NAMALWA (cell line): Measurements from ENCODE around the gene PTGER1.
"Not testable (repeated sequence)": the region's sequence is repeated elsewhere in the genome, so short reads cannot be mapped to it uniquely, and the experiment has no call there.

Experiments used
- DNase-seq: peaks from one replicate; pipeline ENCODE4 v3.0.0-alpha.2; 2015; ENCODE audit warnings: low spot score

PTGER1 gene, protein sequence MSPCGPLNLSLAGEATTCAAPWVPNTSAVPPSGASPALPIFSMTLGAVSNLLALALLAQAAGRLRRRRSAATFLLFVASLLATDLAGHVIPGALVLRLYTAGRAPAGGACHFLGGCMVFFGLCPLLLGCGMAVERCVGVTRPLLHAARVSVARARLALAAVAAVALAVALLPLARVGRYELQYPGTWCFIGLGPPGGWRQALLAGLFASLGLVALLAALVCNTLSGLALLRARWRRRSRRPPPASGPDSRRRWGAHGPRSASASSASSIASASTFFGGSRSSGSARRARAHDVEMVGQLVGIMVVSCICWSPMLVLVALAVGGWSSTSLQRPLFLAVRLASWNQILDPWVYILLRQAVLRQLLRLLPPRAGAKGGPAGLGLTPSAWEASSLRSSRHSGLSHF

DNA sequence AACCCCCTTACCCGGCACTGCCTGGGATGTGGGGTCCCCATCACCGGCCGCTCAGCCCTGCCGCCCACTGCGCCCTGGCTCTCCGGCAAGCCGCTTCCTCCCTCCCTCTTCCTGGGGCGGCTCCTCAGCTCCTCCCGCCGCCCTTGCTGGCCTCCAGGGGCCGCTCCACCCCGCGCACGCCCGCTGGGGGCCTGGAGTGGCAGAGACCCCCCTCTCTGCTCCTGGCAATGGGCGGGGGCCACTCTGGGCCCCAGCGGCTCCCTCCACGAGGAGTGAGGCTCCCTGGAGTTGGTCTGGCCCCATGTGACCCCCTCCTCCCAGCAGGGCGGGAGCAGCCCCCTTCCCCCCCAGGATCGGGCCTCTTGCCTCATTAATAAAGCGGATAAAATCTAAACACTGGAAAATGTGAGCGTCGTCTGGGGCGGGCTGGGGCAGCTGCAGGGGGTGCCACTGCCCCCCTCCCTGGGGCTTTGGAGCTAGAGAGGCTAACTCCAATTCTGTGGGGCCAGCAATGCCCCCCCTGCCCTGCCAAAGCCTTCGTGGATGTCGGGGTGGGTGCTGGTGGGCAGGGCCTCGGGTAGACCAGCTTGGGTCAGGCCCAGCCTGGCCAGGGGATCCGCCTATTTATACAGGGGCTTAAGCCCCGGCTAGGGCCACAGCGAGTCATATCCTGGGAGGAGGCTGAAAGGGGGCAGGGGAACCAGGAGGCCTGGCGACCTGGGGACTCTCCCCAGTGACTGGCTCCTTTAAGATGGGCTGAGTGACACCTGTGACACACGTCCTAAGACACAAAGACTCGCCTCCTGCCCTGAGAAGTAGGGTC, at the start of gene PTGER1:
Gene PTGER1, minus strand, starts transcription at position 104 of the 823 bp plus-strand sequence. CDS start 1,034 bp downstream, outside the sequence.
- no peak for DNase-seq

DNA sequence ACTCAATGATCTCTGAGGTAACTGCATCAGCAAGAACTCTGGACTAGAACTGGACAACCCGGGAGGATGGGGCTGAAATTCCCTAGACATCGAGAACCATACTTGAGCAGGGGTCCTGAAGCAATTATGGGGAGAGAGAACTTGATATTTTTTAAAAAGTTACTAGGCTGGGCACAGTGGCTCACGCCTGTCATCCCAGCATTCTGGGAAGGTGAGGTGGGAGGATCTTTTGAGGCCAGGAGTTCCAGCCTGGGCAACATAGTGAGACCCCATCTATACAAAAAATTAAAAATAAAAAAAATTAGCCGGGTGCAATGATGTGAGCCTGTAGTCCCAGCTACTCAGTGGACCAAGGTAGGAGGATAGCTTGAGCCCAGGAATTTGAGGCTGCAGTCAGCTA, 45.4 kb upstream of the PTGER1 start:
- DNase-seq: no peak

DNA sequence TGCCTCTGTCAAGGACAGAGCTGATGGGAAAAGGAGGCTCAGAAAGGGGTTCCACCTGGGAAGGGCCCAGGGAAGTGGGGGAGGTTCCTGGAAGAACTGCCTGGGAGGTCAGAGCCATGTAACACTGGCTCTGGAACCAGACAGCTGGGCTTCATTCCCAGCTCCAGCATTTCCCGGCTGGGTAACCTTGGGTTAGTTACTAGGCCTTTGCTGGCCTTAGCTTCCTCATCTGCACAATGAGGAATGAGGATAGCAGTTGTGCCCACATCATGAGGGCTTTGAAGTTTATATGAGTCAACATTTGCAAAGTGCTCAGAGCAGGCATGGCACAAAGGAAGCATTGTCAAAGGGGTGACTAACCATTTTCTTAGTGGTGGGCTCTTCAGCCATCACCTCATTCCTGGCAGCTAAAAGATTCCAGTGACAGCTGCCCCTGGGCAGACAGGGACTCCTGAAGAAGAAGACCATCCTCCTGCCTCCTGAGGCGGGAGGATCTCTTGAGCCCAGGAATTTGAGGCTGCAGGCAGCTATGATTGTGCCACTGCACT, 44.8 kb upstream of the PTGER1 start:
- DNase-seq: no peak

DNA sequence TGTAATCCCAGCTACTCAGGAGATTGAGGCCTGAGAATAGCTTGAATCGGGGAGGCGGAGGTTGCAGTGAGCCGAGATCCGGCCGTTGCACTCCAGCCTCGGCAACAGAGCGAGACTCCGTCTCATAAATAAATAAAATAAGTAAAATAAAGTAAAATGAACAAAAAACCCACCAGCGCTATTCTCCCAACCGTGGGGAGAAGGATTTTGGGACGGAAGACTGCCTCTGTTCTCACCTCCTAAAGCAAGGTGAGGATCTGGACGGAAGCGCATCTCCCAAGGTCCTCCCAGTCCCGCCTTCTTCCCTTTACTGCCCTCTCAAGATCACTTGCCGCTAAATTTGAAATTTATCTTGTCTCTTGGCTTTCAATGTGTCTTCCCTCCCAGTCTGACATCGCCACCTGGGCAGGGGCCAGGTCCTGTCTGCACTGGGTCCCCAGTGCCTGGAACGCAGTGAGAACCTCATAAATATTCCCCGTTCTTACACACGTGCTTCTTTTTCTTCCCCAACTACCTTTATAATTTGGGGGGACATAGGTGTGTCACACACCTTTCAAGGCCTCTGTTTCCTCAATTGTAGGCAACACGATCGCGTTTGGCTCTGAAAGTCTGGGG, 44.2 kb upstream of the PTGER1 start:
- DNase-seq: no peak

DNA sequence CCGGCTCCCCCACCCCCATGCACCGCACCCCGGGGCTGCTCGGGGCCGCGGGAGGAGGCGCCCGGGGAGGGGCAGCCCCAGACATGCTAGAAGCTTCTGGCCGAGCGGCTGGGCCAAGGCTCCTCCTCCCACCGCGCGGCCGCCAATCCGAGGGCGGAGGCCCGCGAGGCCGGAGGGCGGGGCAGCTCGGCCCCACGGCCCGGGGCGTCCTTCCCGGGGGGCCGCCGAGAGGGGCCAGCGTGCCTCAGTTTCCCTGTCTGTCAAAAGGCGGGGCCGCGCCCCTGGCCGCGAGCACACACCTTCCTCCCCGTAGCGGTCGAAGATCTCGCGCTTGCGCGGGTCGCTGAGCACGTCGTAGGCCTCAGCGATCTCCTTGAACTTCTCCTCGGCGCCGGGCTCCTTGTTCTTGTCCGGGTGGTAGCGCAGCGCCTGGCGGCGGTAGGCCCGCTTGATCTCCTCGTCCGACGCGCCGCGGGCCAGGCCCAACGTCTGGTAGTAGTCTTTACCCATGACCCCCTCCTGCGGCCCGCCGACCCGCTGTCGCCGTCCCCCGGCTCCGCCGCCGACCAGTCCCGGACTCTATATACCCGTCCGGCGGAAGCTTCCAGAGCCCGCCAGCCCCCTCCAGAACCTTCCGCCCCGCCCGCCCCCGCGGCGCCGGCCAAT, 42.8 kb upstream of the PTGER1 start, which contains the start of gene DNAJB1:
Gene DNAJB1, minus strand, starts transcription at position 558 of the 666 bp plus-strand sequence. Its CDS starts 48 bp downstream, at position 510.
- no peak for DNase-seq

DNA sequence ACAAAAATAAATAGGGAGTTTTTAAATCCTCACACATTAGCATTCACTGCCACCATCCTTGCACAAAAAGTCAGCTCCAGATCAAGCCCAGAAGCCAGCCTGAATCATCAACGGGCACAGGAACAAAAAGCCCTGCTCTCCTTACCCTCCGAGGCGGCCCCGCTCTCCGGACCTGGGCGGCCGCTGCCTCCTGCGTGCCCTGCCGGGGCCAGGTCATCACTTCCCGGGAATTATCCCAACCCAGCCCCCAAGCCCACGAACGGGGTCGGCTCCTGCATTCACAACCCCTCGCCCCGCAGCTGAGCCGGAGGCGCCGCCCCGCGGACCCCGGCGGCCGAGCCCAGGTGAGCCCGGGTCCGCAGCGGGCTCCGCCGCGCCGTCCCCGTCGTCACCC, 42.3 kb upstream of the PTGER1 start:
- no peak for DNase-seq

DNA sequence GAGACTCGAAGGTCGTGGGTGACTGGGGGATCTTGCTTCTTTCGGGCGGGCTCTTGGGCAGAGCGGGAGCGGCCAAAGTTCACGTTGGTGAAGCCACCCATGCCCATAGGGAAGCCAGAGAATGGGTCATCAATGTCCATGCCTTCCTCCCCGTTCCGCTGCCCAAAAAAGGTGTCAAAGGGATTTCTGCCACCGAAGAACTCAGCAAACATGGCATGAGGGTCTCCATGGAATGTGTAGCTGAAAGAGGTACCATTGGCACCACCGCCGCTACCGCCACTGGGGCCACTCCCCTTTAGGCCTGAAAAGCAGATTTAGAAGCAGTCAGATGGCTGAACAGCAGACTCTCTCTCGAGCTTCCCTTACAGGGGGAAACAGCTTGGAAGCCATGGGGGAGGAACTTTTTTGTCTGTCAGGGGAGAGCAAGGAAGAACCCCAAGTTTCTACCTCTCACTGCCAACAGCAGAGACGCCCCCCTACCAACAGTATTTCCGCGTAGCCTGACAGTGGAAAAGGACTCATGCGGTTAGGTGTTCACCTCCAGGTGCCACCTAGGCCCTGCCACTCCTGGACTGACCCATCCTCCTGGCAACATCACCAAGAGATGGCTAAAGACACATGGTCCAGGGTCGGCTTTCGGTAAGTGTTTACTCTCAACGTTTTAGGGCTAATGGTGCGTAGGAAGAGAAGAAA, 41.7 kb upstream of the PTGER1 start:
- no peak for DNase-seq

DNA sequence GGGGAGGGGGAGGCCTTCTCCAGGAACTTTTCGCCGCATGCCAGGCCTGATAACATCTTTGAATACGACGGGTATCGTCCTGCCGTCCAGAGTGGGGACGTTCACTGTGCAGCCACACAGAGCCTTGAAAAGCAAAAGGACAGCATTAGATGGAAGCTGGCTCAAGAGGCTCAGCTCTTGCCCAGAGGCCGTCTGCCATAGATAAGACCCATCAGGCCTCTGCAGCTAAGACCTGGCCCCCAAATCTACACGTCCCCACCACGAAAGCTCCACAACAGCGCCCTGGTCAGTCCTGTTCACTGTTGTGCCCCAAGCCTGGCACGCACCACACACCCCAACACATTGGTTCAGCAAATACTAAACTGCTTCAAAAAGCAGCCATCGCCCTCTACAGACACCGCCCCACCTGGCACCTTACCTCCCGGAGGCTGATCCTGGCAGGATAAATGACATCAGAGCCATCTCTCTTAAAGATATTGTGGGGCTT, 40.9 kb upstream of the PTGER1 start:
- DNase-seq: no peak

DNA sequence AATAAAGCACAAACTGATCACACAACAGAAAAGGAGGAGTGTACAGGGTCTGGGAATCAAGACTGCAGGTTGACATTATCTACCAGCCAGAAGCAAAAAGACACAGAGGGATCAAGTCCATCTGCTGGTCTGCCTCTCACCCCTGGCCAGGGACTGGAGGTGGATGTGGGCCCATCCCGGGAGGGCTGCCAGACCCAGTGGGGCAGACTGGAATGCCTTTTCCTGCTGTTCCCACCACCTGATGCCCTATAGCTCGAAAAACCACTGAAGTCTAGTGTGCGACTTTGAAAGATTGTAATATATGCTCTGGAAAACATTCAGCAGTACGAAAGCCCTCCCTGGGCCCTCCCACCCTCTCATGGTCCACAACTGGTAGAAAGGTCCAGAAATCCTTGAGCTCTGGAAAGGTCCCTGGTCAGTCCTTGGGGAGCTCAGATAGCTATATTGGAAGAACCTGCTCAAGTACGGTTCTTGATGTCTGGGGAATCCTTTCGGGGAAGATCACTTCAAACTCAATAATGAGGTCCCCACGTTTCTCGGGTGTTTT, 40.4 kb upstream of the PTGER1 start:
- no peak for DNase-seq

DNA sequence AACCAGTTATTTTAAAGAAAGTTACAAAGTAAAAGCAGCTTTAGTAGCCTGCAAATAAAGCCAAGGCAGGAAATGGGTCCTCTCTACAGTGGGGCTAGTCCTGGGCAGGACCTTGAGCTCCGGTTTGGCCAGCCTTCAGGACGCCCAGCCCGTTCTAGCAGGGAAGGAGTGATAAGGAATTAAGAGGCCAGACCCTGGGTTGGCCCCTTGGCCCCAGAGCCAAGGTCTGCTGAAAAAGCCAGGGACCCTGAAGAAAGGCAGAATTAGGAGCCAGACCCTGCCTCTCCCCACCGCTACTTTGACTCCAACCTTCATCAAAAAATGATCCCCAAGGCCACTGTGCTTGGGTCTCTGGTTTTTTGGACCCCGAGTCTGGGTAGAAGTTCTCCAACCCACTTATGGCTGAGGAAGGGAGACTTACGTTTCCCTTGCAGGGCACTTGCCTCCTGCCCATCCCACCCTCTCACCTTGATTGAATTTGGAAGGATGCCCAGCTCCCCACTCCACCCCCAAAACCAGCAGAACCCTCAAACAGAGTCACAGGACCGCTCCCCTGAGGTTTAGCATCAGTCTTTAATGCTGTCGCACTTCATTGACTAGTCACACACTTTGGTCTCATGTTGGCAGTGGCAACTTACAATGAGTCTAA, 39.2 kb upstream of the PTGER1 start:
- no peak for DNase-seq

DNA sequence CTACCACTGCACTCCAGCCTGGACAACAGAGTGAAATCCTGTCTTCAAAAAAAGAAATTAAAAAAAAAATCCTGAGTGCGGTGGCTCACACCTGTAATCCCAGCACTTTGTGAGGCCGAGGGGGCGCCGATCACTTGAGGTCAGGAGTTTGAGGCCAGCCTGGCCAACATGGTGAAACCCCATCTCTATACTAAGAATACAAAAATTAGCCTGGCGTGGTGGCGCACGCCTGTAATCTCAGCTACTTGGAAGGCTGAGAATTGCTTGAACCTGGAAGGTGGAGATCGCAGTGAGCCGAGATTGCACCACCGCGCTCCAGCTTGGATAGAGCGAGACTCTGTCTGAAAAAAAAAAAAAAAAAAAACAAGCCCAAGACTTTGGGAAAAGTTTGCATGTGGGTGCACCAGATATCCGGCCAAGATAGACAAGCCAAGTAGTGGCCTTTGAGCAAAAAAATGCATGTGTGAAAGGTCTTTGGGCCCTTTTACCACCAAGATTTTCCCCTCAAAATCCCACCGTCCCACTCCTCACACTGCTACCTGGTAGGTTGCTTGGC, 37.3 kb upstream of the PTGER1 start:
- DNase-seq: no peak

DNA sequence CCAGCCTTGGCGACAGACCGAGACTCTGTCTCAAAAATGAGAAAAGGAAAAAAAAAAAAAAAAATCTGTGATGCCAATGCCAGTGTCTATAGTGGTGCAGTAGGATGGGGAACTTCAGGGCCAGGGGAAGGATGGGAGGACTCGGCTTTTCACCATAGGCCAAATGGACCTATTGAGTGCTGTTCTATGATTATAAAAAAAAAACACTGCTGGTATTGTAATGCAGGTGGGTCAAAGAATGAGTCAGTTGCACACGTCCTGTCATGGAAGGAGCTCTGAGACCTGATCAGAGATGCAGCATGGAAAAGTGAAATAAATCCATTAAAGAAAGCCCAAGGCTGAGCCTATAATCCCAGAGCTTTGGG, 36.1 kb upstream of the PTGER1 start:
- DNase-seq: no peak

DNA sequence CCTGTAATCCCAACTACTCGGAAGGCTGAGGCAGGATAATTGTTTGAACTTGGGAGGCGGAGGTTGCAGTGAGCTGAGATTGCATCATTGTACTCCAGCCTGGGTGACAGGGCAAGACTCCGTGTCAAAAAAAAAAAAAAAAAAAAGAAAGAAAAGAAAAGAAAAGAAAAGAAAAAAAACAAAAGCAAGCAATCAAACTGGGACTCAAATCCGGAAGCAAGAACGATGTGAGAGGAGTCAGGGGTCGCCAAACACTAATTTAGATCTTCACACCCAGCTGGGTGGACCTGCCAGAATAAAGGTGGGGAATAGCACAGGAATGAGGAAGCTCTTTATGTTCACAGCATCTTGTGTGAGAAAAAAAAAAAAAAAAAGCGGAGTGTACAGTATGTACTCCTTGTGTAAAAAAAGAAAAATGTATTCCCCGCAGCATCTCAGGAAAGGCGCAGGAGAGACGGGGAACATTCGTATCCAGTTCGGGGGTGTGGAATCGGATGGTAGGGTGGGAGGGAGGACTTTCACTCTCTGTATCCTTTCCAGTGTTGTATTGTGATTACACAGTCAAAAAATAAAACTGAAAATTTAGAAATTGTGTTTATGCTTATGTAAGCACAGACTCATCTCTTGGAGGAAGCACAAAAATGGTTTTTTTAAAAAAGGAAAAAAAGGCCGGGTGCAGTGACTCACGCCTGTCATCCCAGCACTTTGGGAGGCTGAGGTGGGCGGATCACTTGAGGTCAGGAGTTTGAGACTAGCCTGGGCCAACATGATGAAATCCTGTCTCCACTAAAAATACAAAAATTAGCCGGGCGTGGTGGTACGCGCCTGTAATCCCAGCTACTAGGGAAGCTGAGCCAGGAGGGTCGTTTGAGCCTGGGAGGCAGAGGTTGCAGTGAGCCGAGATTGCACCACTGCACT, 35.4 kb upstream of the PTGER1 start:
- no peak for DNase-seq

DNA sequence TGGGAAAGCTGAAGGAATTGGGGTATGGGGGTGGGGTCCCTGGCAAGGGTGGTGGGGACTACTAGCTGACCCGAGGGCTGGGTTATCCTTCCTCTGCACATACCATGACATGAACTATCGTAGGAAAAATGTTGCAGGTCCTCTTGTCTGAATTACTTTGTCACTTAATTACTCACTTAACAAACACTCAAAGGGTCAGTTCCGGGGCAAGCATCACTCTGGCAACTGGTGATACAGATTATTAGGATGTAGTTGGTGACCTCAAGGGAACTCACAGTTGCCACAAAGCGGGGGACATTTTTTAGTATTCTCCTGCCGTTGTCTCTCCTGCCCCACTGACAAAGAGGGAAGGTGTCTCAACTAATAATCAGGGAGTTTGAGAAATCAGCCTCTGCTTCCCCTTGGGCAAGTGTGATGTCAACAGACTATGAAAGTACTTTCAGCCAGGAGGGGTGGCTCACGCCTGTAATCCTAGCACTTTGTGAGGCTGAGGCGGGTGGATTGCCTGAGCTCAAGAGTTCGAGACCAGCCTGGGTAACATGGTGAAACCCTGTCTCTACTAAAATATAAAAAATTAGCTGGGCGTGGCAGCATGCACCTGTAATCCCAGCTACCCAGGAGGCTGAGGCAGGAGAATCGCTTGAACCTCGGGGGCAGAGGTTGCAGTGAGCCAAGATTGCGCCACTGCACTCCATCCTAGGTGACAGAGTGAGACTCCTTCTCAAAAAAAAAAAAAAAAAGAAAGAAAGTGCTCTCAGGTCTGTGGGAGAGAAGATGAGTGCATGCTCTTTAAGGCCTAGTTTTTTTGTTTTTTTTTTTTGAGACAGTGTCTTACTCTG, 32.8 kb upstream of the PTGER1 start:
- DNase-seq: no peak

DNA sequence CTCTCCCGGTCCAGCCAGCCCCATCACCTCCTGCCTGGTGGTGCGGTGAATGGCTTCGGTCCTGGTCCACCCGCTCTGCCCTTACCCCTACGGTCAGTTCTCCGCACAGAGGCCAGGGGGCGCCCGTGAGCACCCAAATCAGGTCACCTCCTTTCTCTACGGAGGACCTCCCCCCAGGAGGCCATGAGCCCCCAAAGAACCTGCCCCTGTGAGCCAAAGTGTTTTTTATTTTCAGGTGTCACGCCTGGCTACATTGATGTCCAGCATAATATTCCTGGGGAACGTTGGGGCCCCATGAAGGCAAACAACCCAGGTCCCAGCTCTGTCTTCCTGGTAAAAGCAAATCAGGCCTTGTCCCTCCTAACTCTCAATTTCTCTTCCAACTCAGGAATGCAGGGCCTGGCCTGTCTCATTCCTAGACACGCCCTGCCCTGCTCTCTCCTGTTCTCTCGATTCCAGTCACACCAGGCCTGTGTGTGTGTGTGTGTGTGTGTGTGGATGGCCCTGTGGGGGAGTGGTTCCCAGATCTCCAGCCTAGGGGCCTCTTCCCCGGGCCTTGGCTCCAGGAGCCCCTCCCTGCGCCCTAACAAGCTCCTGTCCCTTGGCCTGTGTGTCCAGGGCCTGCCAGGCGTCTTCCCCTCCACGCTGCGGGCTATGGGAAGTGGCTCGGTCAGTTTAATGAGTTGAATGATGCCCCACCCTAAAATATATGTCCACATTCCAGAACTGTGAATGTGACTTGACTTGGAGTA, 30.5 kb upstream of the PTGER1 start:
- peak; percentile 81 for DNase-seq

DNA sequence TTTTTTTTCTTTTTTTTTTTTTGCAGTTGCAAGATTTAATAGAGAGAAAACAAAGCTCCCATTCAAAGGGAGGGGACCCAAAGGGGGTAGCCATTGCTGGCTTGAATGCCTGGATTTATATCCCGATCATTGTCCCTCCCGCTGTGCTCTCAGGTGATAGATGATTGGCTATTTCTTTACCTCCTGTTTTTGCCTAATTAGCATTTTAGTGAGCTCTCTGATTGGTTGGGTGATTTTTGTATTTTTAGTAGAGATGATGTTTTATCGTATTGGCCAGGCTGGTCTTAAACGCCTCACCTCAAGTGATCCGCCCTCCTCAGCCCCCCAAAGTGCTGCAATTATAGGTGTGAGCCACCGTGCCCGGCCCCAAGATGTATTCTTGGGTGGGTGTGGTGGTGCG, 29.4 kb upstream of the PTGER1 start:
- not testable (repeated sequence) for DNase-seq

DNA sequence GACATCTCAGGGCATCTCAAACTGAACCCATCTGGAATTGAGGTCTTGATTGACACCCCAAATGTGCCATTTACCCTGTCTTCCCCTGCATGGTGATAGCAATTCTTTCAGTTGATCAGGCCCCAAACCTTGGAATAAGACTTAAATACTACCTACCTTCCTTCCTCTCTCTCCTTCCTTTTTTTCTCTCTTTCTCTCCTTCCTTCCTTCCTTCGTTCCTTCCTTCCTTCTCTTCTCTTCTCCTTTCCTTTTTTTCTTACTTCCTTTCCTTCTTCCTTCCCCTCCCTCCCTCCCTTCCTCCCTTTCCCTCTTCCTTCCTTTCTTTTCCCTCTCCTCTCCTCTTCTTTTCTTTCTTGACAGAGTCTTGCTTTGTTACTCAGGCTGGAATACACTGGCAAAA, 28.1 kb upstream of the PTGER1 start:
- DNase-seq: no peak
